PFSK-1 (cell line): ENCODE data around the gene RGS3.

ENCODE experiments used
- FOXP2 ChIP-seq: optimal IDR thresholded peaks from 2 replicates; pipeline ENCODE3; 2011; ENCODE audit warnings: borderline replicate concordance, control low read depth, inconsistent platforms; ENCODE audit not compliant: insufficient read depth; ENCODE audit errors: extremely low read length, extremely low read depth
- POLR2AphosphoS5 ChIP-seq: IDR thresholded peaks from 2 replicates; pipeline ENCODE4 v1.6.1; 2012; ENCODE audit warnings: low read depth, mild to moderate bottlenecking, control low read depth, low read length, moderate library complexity
- SIN3A ChIP-seq: IDR thresholded peaks from 2 replicates; pipeline ENCODE4 v1.6.1; 2012; ENCODE audit warnings: mild to moderate bottlenecking, low read length, moderate library complexity, borderline replicate concordance; ENCODE audit not compliant: insufficient read depth
- TAF1 ChIP-seq: IDR thresholded peaks from 2 replicates; pipeline ENCODE4 v1.6.1; 2012; ENCODE audit warnings: low read length, control low read depth, borderline replicate concordance; ENCODE audit not compliant: insufficient read depth
- TF ChIP-seq, protein P1 (sequence below), 2 experiments: IDR thresholded peaks; 2 replicates each; pipeline versions ENCODE4 v1.6.1 to v1.8.0; 2011 to 2012; ENCODE audit warnings: low read depth in 2 of 2, low read length in 2 of 2, control low read depth in 1 of 2, inconsistent platforms in 1 of 2, mild to moderate bottlenecking in 1 of 2, moderate library complexity in 1 of 2; ENCODE audit not compliant: insufficient read depth in 1 of 2

RGS3 gene

DNA sequence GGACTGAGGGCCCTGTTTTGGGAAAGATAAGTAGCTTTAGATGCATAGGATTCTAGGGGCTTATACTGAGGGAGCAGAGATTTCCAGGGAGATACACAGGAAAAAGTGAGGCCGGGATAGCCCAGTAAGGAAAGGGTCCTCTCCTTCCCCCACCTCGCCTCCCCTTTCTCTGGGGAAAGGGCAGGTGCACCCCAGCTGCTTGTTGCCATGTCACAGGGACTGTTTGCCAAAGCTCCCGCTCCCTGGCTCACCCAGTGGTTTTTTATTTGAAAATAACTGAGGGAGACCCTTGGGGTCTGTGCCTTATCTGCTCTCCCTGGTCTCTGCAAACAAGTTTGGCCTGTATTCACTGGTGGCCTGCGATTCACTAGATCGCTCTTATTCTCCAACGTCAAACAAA, 51.2 kb downstream of the RGS3 start:
- TF ChIP-seq TAF1 (no peak), SIN3A (no peak), FOXP2 (no peak), POLR2AphosphoS5 (no peak)
- TF ChIP-seq, protein P1, sequence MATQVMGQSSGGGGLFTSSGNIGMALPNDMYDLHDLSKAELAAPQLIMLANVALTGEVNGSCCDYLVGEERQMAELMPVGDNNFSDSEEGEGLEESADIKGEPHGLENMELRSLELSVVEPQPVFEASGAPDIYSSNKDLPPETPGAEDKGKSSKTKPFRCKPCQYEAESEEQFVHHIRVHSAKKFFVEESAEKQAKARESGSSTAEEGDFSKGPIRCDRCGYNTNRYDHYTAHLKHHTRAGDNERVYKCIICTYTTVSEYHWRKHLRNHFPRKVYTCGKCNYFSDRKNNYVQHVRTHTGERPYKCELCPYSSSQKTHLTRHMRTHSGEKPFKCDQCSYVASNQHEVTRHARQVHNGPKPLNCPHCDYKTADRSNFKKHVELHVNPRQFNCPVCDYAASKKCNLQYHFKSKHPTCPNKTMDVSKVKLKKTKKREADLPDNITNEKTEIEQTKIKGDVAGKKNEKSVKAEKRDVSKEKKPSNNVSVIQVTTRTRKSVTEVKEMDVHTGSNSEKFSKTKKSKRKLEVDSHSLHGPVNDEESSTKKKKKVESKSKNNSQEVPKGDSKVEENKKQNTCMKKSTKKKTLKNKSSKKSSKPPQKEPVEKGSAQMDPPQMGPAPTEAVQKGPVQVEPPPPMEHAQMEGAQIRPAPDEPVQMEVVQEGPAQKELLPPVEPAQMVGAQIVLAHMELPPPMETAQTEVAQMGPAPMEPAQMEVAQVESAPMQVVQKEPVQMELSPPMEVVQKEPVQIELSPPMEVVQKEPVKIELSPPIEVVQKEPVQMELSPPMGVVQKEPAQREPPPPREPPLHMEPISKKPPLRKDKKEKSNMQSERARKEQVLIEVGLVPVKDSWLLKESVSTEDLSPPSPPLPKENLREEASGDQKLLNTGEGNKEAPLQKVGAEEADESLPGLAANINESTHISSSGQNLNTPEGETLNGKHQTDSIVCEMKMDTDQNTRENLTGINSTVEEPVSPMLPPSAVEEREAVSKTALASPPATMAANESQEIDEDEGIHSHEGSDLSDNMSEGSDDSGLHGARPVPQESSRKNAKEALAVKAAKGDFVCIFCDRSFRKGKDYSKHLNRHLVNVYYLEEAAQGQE (IDR thresholded peaks at IDR 0.05; ENCODE audit: insufficient read depth in 1 of 2, low read depth in 2 of 2, low read length in 2 of 2): no peak

DNA sequence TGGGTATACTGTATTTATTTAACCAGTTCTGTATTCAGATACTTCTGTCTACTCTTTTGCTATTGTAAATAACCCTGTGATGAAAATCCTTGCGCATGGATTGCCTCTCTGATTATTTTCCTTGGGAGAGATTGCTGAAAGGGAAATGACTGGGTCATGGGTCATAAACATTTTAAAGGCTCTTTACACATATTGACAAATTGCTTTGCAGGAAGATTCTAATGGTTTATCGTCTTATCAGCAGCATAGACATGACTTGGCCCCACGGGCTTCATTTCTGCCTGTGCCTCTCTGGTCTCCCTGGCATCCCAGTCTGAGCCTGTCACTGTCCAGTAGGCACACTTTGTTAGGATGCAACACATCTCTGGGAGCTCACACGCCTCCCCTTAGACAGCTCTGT, 52.3 kb downstream of the RGS3 start:
- TF ChIP-seq, protein P1 (IDR thresholded peaks at IDR 0.05; ENCODE audit: insufficient read depth in 1 of 2, low read depth in 2 of 2, low read length in 2 of 2): no peak
- TF ChIP-seq TAF1 (no peak), SIN3A (no peak), FOXP2 (no peak), POLR2AphosphoS5 (no peak)

DNA sequence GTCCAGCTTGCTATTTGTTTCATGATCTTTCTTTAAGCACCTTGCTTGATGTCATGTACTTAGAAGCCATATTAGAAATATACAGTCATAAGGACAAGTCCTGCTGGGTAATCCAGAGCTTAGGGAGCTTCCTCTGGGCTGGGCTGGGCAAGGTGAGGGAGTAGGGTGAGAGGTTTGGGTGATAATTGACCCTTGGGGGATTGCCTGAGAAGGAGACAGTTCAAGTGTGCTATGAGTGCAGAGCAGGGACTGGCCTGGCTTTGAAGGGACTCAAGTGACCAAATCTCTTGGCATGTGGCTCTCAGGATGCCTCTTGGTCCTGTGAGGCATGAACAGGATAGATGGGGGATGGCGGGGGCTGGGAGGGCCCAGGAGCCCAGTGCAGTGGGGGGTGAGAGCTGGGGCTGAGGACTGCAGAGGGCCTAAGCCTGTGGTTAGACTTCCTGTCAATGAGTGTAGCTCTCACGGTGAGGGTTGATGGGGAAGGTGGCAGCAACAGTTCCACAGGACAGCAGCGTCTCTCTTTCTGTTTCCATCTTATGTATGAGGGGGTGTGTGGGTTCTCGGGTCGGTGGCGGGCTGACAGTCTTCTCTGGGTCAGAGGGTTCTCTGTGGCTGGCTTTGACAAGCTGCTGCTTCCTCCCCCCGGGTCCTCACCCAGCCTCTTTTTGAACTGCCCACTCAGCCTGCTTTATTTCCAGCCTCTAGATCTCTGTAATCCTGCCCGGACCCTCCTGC, 53.5 kb downstream of the RGS3 start:
- TF ChIP-seq, protein P1 (IDR thresholded peaks at IDR 0.05; ENCODE audit: insufficient read depth in 1 of 2, low read depth in 2 of 2, low read length in 2 of 2): no peak
- TF ChIP-seq POLR2AphosphoS5 (no peak), TAF1 (no peak), SIN3A (no peak), FOXP2 (no peak)

DNA sequence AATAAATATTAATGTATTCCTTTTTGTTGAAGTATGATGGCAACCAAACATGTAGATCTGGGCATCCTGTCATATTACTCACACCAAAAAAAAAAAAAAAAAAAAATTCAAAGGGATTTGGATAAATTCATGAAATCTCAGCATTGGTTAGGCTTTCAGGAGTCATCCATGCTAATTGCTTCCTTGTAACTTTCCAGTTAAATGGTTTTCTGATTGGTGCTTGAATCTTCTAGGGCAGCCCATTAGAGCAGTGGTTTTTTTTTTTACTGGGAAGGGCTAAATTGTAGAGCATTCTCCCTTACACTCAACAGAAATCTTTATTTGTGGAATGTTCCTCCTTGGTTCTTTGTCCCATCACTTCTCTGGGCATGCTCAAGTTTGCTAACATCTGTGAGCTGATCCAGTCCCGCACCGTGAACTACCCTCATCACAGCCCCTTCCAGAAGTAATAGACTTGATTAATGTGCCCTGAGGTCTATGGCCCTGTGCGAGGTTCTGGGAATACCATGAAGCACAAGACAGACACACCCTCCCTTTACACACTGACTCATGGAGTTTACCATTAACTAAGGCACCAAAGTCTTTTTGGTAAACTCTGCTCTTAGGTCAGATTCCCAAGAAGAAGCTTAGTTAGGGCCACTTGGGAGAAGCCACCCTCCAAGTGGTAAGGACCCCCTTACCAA, 56.0 kb downstream of the RGS3 start:
- TF ChIP-seq FOXP2 (no peak), POLR2AphosphoS5 (no peak), SIN3A (no peak), TAF1 (no peak)
- TF ChIP-seq, protein P1 (IDR thresholded peaks at IDR 0.05; ENCODE audit: insufficient read depth in 1 of 2, low read depth in 2 of 2, low read length in 2 of 2): no peak
